Measurements from ENCODE around the gene CEP44. TPM values are rescaled to one million over a fixed set of nuclear protein-coding genes. Genes with fewer than 3 reads are reported as not detected.

Gene CEP44
- total and polyA plus RNA-seq, 10 of the 15 experiments (the other 5 are each of a cell fraction or from before 2014, with no cell fraction given): 7.6 to 19.8 (median 14.2) TPM

DNA sequence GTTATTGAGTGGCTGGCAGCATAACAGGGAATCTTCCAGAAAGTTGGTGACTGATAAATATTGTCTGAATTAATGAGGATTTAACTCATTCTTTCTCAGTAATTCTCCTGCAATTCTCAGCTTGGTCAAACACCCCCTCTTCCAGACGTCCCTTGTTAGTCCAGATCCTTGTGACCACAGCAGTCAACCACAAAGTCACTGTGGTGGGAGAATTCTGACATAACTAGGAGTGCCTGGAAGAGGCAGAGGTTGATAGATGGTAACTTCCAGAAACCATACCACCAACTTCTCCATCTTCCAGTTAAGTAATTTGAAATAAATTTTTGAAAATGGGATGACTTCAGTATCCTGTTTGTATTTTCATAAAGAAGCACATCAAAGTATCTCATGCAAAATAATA lies 90.1 kb downstream of the CEP44 start:
- 9% methylated on average over 1 of the region's 1 CpG for WGBS (ENCODE audit: insufficient coverage, insufficient replicate concordance, low lambda C conversion rate, missing lambda C conversion rate)
- SMC1A ChIA-PET (ENCODE audit: uncharacterized antibody, unreplicated experiment): interaction anchor here (0.7 to 1.6 kb wide), 2 partner anchors 232 to 258 kb away, joined by 3 to 12 read pairs; no protein-coding TSS in a partner anchor
- no peaks in the 10 kb centered on the region for H3K36me3 ChIP-seq (ENCODE audit: control insufficient read depth in 2 of 2, insufficient read depth in 2 of 2, low read length in 1 of 2)

More for the DNA sequence above, 90.1 kb downstream of the CEP44 start:
- POLR2A ChIA-PET: no interaction called here
- TF ChIP-seq NR2C1 (IDR thresholded peaks at IDR 0.05) (no peak), POLR2AphosphoS5 (IDR thresholded peaks at IDR 0.05; ENCODE audit: low read length) (no peak), MYC (IDR thresholded peaks at IDR 0.05; ENCODE audit: insufficient read depth, insufficient read length, insufficient replicate concordance, low read length, severe bottlenecking) (no peak), SUPT20H (IDR thresholded peaks at IDR 0.05; ENCODE audit: borderline replicate concordance, control insufficient read depth, low read depth, low read length) (no peak), WRNIP1 (IDR thresholded peaks at IDR 0.05; ENCODE audit: borderline replicate concordance, low read depth, low read length) (no peak), KAT2A (conservative IDR thresholded peaks at IDR 0.05; ENCODE audit: control insufficient read depth, low read depth, low read length) (no peak), IRF5 (IDR thresholded peaks at IDR 0.05; ENCODE audit: borderline replicate concordance) (no peak), RCOR1 (conservative IDR thresholded peaks at IDR 0.05; ENCODE audit: low read depth, low read length) (no peak)
- TF ChIP-seq, protein P1, sequence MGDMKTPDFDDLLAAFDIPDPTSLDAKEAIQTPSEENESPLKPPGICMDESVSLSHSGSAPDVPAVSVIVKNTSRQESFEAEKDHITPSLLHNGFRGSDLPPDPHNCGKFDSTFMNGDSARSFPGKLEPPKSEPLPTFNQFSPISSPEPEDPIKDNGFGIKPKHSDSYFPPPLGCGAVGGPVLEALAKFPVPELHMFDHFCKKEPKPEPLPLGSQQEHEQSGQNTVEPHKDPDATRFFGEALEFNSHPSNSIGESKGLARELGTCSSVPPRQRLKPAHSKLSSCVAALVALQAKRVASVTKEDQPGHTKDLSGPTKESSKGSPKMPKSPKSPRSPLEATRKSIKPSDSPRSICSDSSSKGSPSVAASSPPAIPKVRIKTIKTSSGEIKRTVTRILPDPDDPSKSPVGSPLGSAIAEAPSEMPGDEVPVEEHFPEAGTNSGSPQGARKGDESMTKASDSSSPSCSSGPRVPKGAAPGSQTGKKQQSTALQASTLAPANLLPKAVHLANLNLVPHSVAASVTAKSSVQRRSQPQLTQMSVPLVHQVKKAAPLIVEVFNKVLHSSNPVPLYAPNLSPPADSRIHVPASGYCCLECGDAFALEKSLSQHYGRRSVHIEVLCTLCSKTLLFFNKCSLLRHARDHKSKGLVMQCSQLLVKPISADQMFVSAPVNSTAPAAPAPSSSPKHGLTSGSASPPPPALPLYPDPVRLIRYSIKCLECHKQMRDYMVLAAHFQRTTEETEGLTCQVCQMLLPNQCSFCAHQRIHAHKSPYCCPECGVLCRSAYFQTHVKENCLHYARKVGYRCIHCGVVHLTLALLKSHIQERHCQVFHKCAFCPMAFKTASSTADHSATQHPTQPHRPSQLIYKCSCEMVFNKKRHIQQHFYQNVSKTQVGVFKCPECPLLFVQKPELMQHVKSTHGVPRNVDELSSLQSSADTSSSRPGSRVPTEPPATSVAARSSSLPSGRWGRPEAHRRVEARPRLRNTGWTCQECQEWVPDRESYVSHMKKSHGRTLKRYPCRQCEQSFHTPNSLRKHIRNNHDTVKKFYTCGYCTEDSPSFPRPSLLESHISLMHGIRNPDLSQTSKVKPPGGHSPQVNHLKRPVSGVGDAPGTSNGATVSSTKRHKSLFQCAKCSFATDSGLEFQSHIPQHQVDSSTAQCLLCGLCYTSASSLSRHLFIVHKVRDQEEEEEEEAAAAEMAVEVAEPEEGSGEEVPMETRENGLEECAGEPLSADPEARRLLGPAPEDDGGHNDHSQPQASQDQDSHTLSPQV (IDR thresholded peaks at IDR 0.05): no peak
- DNase-seq (ENCODE audit: low read depth, low spot score) (no peak), ATAC-seq (no peak), FAIRE-seq (no peak)
- CTCF ChIA-PET: interaction anchor here (1.4 kb wide), 1 partner anchor 341 kb away, joined by 3 read pairs; no protein-coding TSS in a partner anchor
- RAD21 ChIA-PET (ENCODE audit: unreplicated experiment): interaction anchor here (1.2 kb wide), 1 partner anchor 342 kb away, joined by 3 read pairs; no protein-coding TSS in a partner anchor
- no peak overlapping the region for H3K9ac ChIP-seq (ENCODE audit: control insufficient read depth, insufficient read depth, low read length)
- no peaks in the 10 kb centered on the region for H3K4me1 ChIP-seq (ENCODE audit: control insufficient read depth, insufficient read depth, low read length)
- in situ Hi-C loops (cut with MboI) (loop anchor here (5.0 kb wide), 1 partner anchor 348 kb away; no protein-coding TSS in a partner anchor), intact Hi-C loops (cut with micrococcal nuclease; ENCODE audit: unreplicated experiment) (no loop called here)
- no peak overlapping the region for H3K4me2 ChIP-seq (ENCODE audit: control insufficient read depth, insufficient read depth)
- no peaks in the 10 kb centered on the region for H4K20me1 ChIP-seq (ENCODE audit: control insufficient read depth, insufficient read depth)
- no peaks in the 10 kb centered on the region for H3K79me2 ChIP-seq (ENCODE audit: control insufficient read depth, insufficient read depth, low read length)
- H3K4me3 ChIP-seq: no peak overlapping the region
- no TSS peak for BruUV-seq (replicated peaks)
- no peak overlapping the region for H2AFZ ChIP-seq (ENCODE audit: control insufficient read depth, low read depth, low read length)
- H3K27ac ChIP-seq (ENCODE audit: control insufficient read depth, insufficient read depth): no peak overlapping the region
- H3K9me3 ChIP-seq (replicated peaks; ENCODE audit: control insufficient read depth, insufficient read depth, low read length): no peaks in the 10 kb centered on the region
- H3K27me3 ChIP-seq (replicated peaks in 1 of 2; ENCODE audit: control insufficient read depth in 2 of 2, insufficient read depth in 2 of 2, low read length in 1 of 2): no peaks in the 10 kb centered on the region
